ENCODE measurements around the gene CHAD. TPM values are rescaled to one million over a fixed set of nuclear protein-coding genes. Genes with fewer than 3 reads are reported as not detected.

CHAD gene
- total and polyA plus RNA-seq, 4 donors = 0.14 to 0.37 (median 0.35) TPM; not detected in 1

DNA sequence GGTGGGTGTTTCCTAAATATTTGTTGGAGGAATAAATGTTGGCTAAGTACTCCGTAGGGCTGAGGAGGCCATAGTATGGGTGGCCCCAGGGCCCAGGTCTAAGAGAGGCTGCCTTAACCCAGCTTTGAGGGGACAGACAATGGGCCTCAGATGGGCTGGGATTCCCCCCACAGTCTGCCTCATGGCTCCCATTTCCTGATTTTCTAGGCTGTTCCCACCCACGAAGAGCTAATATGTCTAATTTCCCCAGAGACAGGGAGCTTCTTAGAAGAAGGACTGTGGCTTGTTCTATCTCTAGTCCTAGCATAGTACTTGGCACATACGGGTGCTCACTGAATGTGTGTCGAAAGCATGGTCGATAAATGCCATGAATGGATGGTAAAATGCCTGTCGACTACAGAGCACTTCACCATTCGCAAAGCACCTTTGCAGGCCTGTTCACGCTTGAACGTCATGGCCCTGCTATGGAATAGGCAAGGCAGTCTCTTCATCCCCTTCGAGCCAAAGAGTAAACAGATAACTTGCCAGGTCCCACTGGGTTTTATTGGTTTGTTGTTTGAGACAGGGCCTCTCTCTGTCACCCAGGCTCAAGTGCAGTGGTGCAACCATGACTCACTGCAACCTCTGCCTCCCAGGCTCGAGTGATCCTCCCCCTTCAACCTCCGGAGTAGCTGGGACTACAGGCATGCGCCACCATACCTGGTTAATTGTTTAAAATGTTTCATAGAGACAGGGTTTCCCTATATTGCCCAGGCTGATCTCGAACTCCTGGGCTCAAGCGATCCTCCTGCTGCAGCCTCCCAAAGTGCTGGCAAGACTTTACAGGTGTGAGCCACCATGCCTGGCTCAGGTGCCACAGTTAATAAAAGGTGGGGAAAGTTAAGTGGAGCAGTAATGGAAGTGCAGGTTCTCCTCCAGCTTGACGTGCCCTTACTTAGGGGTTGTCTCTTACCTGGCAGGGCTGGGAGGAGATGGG lies 9.7 kb downstream of the CHAD start:
- Histone ChIP-seq H3K9me3 (ENCODE audit: control insufficient read depth in 4 of 4, insufficient read depth in 3 of 4, low read length in 3 of 4) (no peaks in the 10 kb centered on the region), H3K27ac (ENCODE audit: low read depth in 1 of 2, low read length in 1 of 2) (no peak overlapping the region), H3K4me1 (ENCODE audit: control insufficient read depth in 5 of 5, insufficient read depth in 5 of 5, low read length in 5 of 5) (no peaks in the 10 kb centered on the region), H3K4me3 (no peak overlapping the region), H3K9ac (ENCODE audit: insufficient read depth in 1 of 2, low read length in 2 of 2) (no peak overlapping the region), H3K36me3 (ENCODE audit: control insufficient read depth in 4 of 4, insufficient read depth in 4 of 4, low read length in 4 of 4) (peaks cover 0 to 20% (median 9%) of the 10 kb centered on the region in 4 donors), H3K27me3 (ENCODE audit: control insufficient read depth in 3 of 3, insufficient read depth in 3 of 3, low read length in 2 of 3) (no peaks in the 10 kb centered on the region)
- 79 to 89% methylated on average over 16 of the region's 16 CpGs for WGBS, 2 donors
- DNase-seq = no peak
- ATAC-seq (ENCODE audit: insufficient read depth, low FRiP score) = no peak
- TF ChIP-seq, protein P1, sequence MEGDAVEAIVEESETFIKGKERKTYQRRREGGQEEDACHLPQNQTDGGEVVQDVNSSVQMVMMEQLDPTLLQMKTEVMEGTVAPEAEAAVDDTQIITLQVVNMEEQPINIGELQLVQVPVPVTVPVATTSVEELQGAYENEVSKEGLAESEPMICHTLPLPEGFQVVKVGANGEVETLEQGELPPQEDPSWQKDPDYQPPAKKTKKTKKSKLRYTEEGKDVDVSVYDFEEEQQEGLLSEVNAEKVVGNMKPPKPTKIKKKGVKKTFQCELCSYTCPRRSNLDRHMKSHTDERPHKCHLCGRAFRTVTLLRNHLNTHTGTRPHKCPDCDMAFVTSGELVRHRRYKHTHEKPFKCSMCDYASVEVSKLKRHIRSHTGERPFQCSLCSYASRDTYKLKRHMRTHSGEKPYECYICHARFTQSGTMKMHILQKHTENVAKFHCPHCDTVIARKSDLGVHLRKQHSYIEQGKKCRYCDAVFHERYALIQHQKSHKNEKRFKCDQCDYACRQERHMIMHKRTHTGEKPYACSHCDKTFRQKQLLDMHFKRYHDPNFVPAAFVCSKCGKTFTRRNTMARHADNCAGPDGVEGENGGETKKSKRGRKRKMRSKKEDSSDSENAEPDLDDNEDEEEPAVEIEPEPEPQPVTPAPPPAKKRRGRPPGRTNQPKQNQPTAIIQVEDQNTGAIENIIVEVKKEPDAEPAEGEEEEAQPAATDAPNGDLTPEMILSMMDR (IDR thresholded peaks at IDR 0.05; ENCODE audit: control extremely low read depth, extremely low read depth) = no peak

DNA sequence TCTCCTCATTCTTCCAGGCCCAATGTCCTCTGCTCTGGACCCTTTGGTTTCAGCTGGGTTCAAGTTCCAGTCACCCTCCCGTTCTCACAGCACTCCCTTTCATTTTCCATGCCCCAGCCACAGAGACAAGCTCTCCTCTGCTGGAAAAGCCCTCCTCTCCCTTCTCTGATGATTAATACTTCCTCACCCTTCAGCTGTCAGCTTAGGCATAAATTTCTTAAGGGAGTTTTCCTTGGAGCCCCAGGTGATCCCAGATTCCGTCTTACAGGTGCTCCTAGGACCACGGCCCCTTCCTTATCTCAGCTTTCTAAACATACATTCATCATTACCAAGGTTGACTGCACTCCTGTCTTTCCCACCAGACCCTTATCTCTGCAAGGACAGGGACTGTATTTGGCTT lies 10.4 kb downstream of the CHAD start:
- no peak overlapping the region for H3K4me3 ChIP-seq
- no peak for DNase-seq
- H3K9me3 ChIP-seq (ENCODE audit: control insufficient read depth in 4 of 4, insufficient read depth in 3 of 4, low read length in 3 of 4) = no peaks in the 10 kb centered on the region
- H3K27ac ChIP-seq (ENCODE audit: low read depth in 1 of 2, low read length in 1 of 2) = no peak overlapping the region
- 65 to 73% methylated on average over 3 of the region's 3 CpGs for WGBS, 2 donors
- no peaks in the 10 kb centered on the region for H3K27me3 ChIP-seq (ENCODE audit: control insufficient read depth in 3 of 3, insufficient read depth in 3 of 3, low read length in 2 of 3)
- H3K4me1 ChIP-seq (ENCODE audit: control insufficient read depth in 5 of 5, insufficient read depth in 5 of 5, low read length in 5 of 5) = no peaks in the 10 kb centered on the region
- TF ChIP-seq, protein P1 (IDR thresholded peaks at IDR 0.05; ENCODE audit: control extremely low read depth, extremely low read depth) = no peak
- H3K9ac ChIP-seq (ENCODE audit: insufficient read depth in 1 of 2, low read length in 2 of 2) = no peak overlapping the region
- ATAC-seq (ENCODE audit: insufficient read depth, low FRiP score) = no peak
- peaks cover 0 to 20% (median 9%) of the 10 kb centered on the region in 4 donors for H3K36me3 ChIP-seq (ENCODE audit: control insufficient read depth in 4 of 4, insufficient read depth in 4 of 4, low read length in 4 of 4)

DNA sequence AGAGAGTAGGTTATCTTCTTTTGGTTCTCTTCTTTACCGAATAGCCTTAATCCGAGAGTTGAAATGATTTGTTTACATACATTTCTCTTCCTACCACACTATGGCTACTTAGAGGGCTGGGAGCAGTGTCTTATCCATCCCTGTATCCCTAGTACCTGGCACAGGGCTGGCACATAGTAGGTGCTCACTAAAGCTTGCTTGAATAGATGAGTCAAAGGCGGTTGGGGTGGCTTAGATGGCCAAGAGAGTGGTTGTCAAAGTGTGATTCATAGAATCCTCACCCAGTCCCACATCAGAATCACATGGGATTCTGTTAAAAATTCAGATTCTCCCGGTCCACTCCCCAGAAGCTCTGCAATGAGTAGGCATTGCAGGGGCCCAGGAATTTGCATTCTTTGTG lies 11.1 kb downstream of the CHAD start:
- ATAC-seq (ENCODE audit: insufficient read depth, low FRiP score) (no peak), DNase-seq (no peak)
- H3K27ac ChIP-seq (ENCODE audit: low read depth in 1 of 2, low read length in 1 of 2) = no peak overlapping the region
- H3K4me1 ChIP-seq (ENCODE audit: control insufficient read depth in 5 of 5, insufficient read depth in 5 of 5, low read length in 5 of 5) = peaks cover 0 to 2% (median 0%) of the 10 kb centered on the region in 5 donors
- no peak overlapping the region for H3K9ac ChIP-seq (ENCODE audit: insufficient read depth in 1 of 2, low read length in 2 of 2)
- peaks cover 0 to 20% (median 7%) of the 10 kb centered on the region in 4 donors for H3K36me3 ChIP-seq (ENCODE audit: control insufficient read depth in 4 of 4, insufficient read depth in 4 of 4, low read length in 4 of 4)
- no peaks in the 10 kb centered on the region for H3K27me3 ChIP-seq (ENCODE audit: control insufficient read depth in 3 of 3, insufficient read depth in 3 of 3, low read length in 2 of 3)
- no peaks in the 10 kb centered on the region for H3K9me3 ChIP-seq (ENCODE audit: control insufficient read depth in 4 of 4, insufficient read depth in 3 of 4, low read length in 3 of 4)
- TF ChIP-seq, protein P1 (IDR thresholded peaks at IDR 0.05; ENCODE audit: control extremely low read depth, extremely low read depth) = no peak
- H3K4me3 ChIP-seq = no peak overlapping the region
- WGBS, 2 donors = 98% methylated on average over 4 of the region's 4 CpGs

Data from lung (tissue), 12 donors.